AG20443 (cell line): Measurements from ENCODE around the gene SH2D1B.
A peak's percentile ranks its signal among the peaks of the same experiment; 100 is the strongest.
"Not testable (repeated sequence)": the region's sequence is repeated elsewhere in the genome, so short reads cannot be mapped to it uniquely, and the experiment has no call there.

Experiments used
- DNase-seq: peaks from one replicate; pipeline ENCODE4 v3.0.0; 2012; ENCODE audit warnings: low spot score, mixed read lengths

SH2D1B gene

DNA sequence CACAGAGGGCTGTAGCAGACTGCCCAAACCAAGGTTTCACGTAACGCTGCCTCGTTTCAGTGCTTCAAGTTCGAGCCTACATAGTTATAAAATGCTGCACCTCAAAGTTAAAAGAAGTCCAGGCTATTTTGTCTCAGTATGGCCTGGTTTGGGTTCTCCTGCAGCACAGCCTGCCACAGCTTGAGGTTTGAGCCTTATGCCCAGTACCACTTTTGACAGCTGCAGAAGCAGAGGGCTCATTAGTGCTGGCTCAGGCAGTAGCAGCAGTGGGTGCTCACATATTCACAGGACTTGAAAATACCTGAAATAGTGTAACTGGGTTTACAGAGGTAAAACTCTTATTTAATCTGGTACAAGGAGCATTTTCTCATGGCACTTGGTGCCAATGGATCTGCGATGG is 50.6 kb downstream of the SH2D1B start:
- DNase-seq: no peak

- no peak for DNase-seq
Measured at GRCh38 chr1:162360874-162361260, 51.1 kb downstream of the SH2D1B start.

GRCh38 chr1:162360237-162360873 is 51.6 kb downstream of the SH2D1B start:
- DNase-seq: no peak

DNA sequence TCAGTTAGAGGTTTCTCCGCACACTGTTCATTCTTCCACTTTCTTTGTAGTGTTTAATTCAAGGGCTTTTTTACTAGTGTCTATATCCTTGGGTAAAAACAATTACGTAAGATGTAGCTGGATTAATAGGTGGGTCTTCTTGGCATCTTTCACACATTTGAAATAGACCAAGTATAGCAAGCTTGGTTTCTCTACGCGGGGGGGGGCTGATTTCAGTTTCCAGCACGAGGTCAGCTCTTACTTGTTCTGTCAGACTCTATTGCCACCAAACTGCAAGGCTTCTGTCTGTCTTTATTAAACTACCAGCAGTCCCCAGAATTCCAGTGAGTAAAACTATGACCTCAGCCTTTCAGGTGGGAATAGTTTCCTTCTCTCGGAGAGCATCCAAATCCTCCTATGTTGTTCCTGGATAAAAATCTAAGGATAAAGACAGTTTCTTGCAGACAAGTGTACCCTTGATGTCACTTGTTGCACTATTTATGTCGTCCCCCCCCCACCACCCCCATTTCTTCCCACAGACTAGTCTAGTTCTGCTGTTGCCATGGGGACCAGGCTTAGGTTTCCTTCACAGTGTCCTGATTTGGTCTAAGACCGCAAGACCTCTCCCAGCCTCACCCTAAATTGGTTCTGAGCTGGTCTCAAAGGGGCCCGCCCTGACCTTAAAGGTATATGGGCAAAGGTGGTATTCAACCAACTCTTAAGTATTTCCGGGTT is 52.3 kb downstream of the SH2D1B start:
- no peak for DNase-seq

DNA sequence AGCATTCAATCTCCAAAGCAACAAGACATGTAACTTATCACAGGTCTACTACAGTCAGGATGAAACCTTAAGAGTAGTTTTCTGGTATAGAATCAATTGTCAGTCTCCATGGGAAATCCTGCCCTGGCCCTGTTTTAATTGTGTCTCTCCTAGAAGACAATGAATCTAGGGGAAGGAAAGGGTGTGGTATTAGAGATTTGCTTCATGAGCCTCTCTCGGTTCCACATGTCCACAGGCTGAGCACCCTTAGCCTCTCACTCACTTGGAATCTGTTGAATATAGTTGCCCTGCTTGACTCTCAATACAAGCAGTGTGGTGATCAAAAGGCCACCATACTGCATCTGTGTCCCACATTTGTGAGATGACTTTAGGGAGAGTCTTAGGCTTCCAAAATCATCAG is 53.0 kb downstream of the SH2D1B start:
- no peak for DNase-seq

- peak; percentile 56 for DNase-seq
Measured at GRCh38 chr1:162357681-162358266, 54.2 kb downstream of the SH2D1B start.

DNA sequence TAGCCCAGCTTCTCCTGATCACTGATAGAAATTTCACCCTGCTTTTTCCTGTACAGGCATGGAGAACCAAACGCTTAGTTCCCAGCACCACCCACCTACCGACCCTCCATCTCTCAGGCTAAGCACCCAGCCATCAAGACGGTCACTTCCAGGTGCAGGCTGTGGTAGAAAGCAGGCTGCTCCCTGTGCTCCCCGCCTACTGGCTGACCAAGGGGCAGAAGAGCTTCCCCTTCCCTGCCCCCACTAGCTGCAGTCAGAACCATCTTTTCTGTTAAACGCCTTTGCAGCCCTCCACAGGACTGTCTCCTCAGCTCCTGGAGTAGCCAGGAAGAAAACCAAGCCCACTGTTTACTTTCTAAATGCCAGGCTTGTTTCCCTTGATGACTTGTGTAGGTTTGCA is 58.2 kb downstream of the SH2D1B start:
- DNase-seq: no peak

GRCh38 chr1:162353078-162353477 is 58.9 kb downstream of the SH2D1B start:
- DNase-seq: no peak

DNA sequence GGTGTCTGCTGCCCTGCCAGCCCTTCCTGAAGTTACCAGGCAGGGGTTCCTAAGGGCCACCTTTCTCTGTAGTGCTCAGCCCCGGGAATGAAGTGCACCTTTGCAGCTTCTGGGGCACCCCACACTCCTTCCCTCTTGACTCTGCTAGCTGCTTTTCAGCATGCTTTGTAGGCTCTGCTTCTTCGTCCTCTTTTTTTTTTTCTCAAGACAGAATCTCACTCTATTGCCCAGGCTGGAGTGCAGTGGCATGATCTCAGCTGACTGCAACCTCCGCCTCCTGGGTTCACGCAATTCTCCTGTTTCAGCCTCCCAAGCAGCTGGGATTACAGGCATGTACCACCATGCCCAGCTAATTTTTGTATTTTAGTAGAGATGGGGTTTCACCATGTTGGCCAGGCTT is 60.1 kb downstream of the SH2D1B start:
- DNase-seq: not testable (repeated sequence)

- DNase-seq: no peak
Measured at GRCh38 chr1:162351246-162351842, 60.6 kb downstream of the SH2D1B start.

GRCh38 chr1:162349635-162350330 is 62.2 kb downstream of the SH2D1B start:
- DNase-seq: peak; percentile 72

- DNase-seq: no peak
Measured at GRCh38 chr1:162347281-162347680, 64.7 kb downstream of the SH2D1B start.
